Bronchial epithelial cell (primary cell): ENCODE measurements around the gene FAIM. TPM values are rescaled to one million over a fixed set of nuclear protein-coding genes. Genes with fewer than 3 reads are reported as not detected.
"Not testable (repeated sequence)": the region's sequence is repeated elsewhere in the genome, so short reads cannot be mapped to it uniquely, and the experiment has no call there.

Experiments used
- DNase-seq: peaks from one replicate; pipeline ENCODE4 v3.0.0-alpha.2; 2010; ENCODE audit warnings: low read depth
- FAIRE-seq: peaks from 2 replicates; lab custom pipeline; 2011; peaks lifted over from hg19 to GRCh38; lab: Jason Lieb, UNC
- H3K27me3 ChIP-seq: 2 replicates; pipeline ENCODE4 v1.5.1; 2011; ENCODE audit warnings: low read length; ENCODE audit not compliant: control insufficient read depth, insufficient read depth
- H3K36me3 ChIP-seq: 2 replicates; pipeline ENCODE4 v1.5.1; 2011; ENCODE audit warnings: low read length; ENCODE audit not compliant: control insufficient read depth, insufficient read depth
- H3K4me3 ChIP-seq: 2 replicates; pipeline ENCODE4 v1.5.1; 2011; ENCODE audit warnings: mild to moderate bottlenecking, low read depth, low read length, control low read depth
- total RNA-seq: library from RNA; depleted of rRNA; stranded (reverse); fragments of >200 nt; gene quantifications from 2 replicates; pipeline ENCODE4 v1.2.1, GENCODE V29; 2014
- TF ChIP-seq, protein P1 (sequence below): IDR thresholded peaks from 2 replicates; pipeline ENCODE4 v1.5.1; 2011; ENCODE audit warnings: mild to moderate bottlenecking, moderate library complexity, low read length, control low read depth, inconsistent platforms; ENCODE audit not compliant: insufficient read depth, severe bottlenecking

Gene FAIM
- total RNA-seq, 1 donor from 2014 or later: 6.6 TPM

DNA sequence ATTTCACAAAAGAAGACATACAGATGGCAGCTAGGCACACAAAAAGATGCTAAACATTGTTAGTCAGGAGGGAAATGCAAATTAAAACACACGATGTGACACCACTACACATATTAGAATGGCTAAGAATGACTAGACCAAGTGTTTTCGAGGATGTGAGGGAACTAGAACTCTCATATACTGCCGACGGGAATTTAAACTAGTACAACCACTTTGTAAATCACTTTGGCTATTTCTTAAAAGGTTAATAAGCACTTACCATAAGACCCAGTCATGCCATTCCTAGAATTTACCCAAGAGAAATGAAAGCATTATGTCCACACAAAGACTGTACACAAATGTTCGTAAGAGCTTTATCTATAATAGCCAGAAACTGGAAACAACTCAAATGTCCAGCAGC, 20.1 kb upstream of the FAIM start:
- DNase-seq: no peak
- no peaks in the 10 kb centered on the region for H3K27me3 ChIP-seq
- FAIRE-seq: no peak
- TF ChIP-seq, protein P1, sequence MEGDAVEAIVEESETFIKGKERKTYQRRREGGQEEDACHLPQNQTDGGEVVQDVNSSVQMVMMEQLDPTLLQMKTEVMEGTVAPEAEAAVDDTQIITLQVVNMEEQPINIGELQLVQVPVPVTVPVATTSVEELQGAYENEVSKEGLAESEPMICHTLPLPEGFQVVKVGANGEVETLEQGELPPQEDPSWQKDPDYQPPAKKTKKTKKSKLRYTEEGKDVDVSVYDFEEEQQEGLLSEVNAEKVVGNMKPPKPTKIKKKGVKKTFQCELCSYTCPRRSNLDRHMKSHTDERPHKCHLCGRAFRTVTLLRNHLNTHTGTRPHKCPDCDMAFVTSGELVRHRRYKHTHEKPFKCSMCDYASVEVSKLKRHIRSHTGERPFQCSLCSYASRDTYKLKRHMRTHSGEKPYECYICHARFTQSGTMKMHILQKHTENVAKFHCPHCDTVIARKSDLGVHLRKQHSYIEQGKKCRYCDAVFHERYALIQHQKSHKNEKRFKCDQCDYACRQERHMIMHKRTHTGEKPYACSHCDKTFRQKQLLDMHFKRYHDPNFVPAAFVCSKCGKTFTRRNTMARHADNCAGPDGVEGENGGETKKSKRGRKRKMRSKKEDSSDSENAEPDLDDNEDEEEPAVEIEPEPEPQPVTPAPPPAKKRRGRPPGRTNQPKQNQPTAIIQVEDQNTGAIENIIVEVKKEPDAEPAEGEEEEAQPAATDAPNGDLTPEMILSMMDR: no peak
- H3K4me3 ChIP-seq: no peak overlapping the region
- no peaks in the 10 kb centered on the region for H3K36me3 ChIP-seq

DNA sequence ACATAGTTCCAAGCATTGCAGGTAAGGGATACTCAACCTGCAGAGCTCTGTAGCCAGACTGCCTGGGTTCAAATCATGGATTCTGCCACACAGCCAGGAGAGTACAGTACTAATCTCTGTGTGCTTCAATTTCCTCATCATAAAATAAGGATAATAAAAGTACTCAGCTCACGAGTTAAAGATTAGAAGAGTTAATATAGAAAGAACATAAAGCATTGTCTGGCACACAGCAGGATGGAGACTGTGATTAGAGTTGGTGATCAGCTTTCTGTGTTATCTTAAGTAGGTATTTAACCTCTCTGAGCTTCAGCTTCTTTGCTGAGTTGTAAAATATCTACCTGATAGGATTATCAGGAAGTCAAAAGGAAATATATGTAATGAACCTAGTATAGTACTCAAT, 17.2 kb upstream of the FAIM start:
- FAIRE-seq (no peak), DNase-seq (no peak)
- Histone ChIP-seq H3K36me3 (no peaks in the 10 kb centered on the region), H3K27me3 (no peaks in the 10 kb centered on the region), H3K4me3 (no peak overlapping the region)
- TF ChIP-seq, protein P1: no peak

DNA sequence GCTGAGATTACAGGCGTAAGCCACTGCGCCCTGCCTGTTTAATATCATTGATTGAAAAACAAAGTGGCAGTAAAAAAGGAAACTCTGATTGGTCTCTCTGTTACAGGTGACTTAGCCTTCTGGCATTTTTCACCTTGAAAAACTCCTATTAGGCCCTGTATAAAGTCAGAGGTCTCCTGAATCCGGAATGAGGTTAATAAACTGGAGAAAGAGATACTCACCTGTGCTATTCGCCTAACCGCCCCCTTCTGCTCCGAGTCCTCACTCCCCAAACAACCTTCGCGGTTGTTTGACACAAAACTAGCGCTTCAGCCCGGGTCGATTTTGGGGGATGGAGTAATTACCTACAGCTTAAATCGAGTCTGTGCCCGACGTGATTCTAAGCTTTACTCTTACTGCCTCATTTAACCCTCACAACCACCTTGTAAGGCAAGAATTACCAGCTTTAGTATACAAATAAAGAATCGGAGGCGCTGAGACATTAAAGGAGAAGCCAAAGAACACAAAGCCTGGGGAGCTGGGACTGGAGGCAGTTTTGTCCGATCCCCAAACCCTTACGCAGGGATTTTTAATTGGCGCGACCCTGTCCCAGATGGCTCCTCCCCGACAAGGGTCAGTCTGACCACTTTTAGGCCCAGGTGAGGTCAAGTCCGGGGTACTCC, 15.0 kb upstream of the FAIM start:
- no peaks in the 10 kb centered on the region for H3K36me3 ChIP-seq
- FAIRE-seq: no peak
- TF ChIP-seq, protein P1: no peak
- no peaks in the 10 kb centered on the region for H3K27me3 ChIP-seq
- peak; percentile 45 for DNase-seq
- H3K4me3 ChIP-seq: peak overlapping the region; percentile 65

DNA sequence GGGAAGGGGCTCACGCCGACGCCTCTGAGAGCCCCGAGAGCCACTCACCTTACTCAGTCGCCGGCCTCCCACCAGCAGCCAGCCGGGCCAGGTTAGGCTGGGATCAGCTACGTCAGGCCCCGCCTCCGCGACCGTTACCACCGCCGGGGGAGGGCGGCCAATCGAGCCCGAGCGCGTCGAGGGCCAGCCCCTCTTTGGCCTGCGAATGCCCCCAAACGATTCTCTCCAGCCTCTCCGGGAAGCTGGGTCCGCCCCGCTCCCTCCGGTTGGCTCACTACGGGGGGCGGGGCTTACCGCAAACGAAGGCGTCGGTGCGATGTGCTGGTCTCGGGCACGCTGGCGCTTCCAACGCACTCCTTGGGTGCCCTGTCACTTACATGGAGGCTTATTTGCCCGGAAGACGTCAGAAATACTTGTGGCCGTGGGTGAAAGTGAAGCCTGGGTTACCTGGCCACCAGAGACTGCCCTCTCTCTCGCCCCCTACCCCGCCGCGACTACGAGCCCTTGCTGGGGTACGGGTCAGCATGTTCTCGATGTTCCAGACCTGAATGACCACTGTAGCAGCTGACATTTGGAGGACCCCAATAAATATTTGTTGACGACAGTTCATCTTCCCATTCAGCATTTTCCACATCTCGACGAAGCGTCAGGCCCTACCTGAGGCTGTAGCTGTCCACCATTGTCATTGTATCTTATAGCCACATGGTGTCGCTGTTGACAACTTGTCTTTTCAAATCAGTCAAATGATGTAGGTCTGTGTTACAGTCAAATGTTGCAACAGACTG, 14.2 kb upstream of the FAIM start, which contains the start of gene CEP70:
Gene CEP70, minus strand, starts transcription at position 111 of the 785 bp plus-strand sequence. CDS start 21,333 bp downstream, outside the sequence.
- FAIRE-seq (peak; percentile 76), DNase-seq (peak; percentile 91)
- TF ChIP-seq, protein P1: peak; percentile 70
- Histone ChIP-seq H3K4me3 (peak within 1 kb of the TSS; percentile 65), H3K36me3 (no peaks in the 10 kb centered on the region), H3K27me3 (no peaks in the 10 kb centered on the region)

DNA sequence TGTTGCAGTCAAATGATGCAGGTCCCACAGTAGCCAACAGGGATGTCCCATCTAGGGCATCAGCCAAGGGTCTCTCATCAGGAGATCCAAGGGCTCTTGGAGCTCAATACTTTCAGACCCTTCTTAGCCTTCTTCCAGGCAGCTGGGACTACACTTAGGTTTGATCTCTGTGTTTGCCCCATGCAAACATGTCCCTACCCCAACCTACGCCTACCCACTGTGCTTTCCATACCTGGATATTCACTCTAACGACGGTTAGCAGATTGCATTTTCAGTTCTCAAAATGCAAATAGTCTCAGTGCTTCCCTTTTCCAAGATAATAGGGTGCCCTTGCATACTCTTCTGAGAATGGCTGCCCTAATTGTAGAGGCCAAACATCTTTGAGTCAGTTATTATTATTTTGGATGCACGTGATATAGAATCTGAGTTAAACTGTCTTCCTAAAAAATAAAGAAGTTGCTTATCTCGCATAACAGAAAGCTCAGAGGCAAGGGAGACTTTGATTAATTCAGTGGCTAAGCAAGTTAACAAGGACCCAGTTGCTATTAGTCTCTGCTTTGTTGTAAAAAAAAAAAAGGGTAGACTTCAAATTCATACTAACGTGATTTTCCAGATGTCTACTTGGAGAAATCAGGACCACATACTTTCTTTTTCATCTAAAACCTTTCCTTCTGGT, 13.5 kb upstream of the FAIM start:
- TF ChIP-seq, protein P1: no peak
- DNase-seq (no peak), FAIRE-seq (no peak)
- Histone ChIP-seq H3K4me3 (no peak overlapping the region), H3K36me3 (no peaks in the 10 kb centered on the region), H3K27me3 (no peaks in the 10 kb centered on the region)

DNA sequence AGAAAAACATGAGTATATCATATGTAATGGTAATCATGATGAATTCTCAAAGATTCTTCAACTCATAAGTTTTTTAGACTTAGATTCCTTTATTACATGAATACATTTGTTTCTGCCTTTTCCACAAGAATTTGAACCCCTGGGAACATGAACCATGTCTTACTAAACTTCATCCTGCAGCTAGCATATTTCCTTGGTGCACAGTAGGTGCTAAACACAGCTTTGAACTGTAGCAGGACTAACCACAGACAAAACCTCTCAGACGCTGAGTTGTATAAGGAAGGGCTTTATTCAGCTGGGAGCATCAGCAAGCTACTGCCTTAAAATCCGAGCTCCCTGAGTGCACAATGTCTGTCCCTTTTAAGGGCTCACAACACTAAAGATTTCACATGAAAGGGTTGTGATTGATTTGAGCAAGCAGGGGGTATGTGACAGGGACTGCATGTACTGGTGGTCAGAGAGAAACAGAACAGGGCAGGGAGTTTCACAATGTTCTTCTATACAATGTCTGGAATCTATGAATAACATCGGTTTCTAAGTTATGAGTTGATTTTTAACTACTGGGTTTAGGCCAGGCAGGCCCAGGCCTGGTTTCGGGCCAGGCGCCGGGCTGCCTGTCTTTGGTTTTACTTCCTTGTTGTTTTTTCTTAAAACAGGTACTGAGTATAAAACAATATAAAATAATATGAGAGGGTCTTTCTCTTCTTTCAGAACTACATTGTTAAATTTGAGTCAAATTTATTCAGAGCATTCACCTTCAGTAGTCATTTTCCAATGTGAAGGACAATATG, 11.2 kb upstream of the FAIM start:
- not testable (repeated sequence) for DNase-seq, FAIRE-seq, H3K27me3 ChIP-seq, H3K36me3 ChIP-seq, H3K4me3 ChIP-seq
